MM.1S (cell line): ENCODE results near the gene TOGARAM2.

Experiments
- DNase-seq: peaks from one replicate; pipeline ENCODE4 v3.0.0-alpha.2; 2015
- H2AFZ ChIP-seq: fragments of 300-600 bp; sonication (generic); 2 replicates; pipeline ENCODE4 v1.6.0; 2016; ENCODE audit warnings: antibody characterized with exemption, low read length
- H3F3A ChIP-seq: fragments of 300-600 bp; sonication (generic); 2 replicates; pipeline ENCODE4 v1.6.1; 2016; ENCODE audit warnings: mild to moderate bottlenecking, antibody characterized with exemption, low read length, moderate library complexity, mixed read lengths; ENCODE audit not compliant: insufficient read depth
- H3K27ac ChIP-seq: fragments of 300-600 bp; sonication (generic); 2 replicates; pipeline ENCODE4 v1.5.1; 2016; ENCODE audit warnings: mild to moderate bottlenecking, low read length
- H3K27me3 ChIP-seq: fragments of 300-600 bp; sonication (generic); replicated peaks from 2 replicates; pipeline ENCODE4 v1.6.0; 2016; ENCODE audit warnings: low read length; ENCODE audit not compliant: insufficient read depth
- H3K36me3 ChIP-seq: fragments of 300-600 bp; sonication (generic); replicated peaks from 2 replicates; pipeline ENCODE4 v1.6.1; 2016; ENCODE audit warnings: mild to moderate bottlenecking, low read length, mixed read lengths; ENCODE audit not compliant: insufficient read depth
- H3K4me1 ChIP-seq: fragments of 300-600 bp; sonication (generic); 2 replicates; pipeline ENCODE4 v1.6.1; 2016; ENCODE audit warnings: low read length, mixed read lengths
- H3K4me2 ChIP-seq: fragments of 300-600 bp; sonication (generic); 2 replicates; pipeline ENCODE4 v1.6.0; 2016; ENCODE audit warnings: low read depth, low read length
- H3K4me3 ChIP-seq: fragments of 300-600 bp; sonication (generic); 2 replicates; pipeline ENCODE4 v1.5.1; 2016; ENCODE audit warnings: low read length, mixed read lengths
- H3K79me2 ChIP-seq: fragments of 300-600 bp; sonication (generic); 2 replicates; pipeline ENCODE4 v1.6.1; 2016; ENCODE audit warnings: mixed run types, low read length, mixed read lengths
- H3K9ac ChIP-seq: fragments of 300-600 bp; sonication (generic); 2 replicates; pipeline ENCODE4 v1.6.1; 2016; ENCODE audit warnings: low read length, mixed read lengths
- H3K9me2 ChIP-seq: fragments of 300-600 bp; sonication (generic); replicated peaks from 2 replicates; pipeline ENCODE4 v1.6.1; 2016; ENCODE audit warnings: mild to moderate bottlenecking, low read length, mixed read lengths; ENCODE audit not compliant: insufficient read depth
- H3K9me3 ChIP-seq: fragments of 300-600 bp; sonication (generic); replicated peaks from 2 replicates; pipeline ENCODE4 v1.6.1; 2016; ENCODE audit warnings: mild to moderate bottlenecking, low read length, mixed read lengths; ENCODE audit not compliant: insufficient read depth
- H4K20me1 ChIP-seq: fragments of 300-600 bp; sonication (generic); 2 replicates; pipeline ENCODE4 v1.6.1; 2016; ENCODE audit warnings: mild to moderate bottlenecking, low read length, moderate library complexity, mixed read lengths; ENCODE audit not compliant: insufficient read depth
- EZH2 ChIP-seq: fragments of 300-600 bp; sonication (generic); optimal IDR thresholded peaks from 2 replicates; pipeline ENCODE3; 2017; ENCODE audit warnings: low read depth, mild to moderate bottlenecking, antibody characterized with exemption, low read length, mixed read lengths
- EZH2phosphoT487 ChIP-seq: fragments of 300-600 bp; sonication (generic); IDR thresholded peaks from 2 replicates; pipeline ENCODE4 v1.6.1; 2018; ENCODE audit warnings: antibody characterized with exemption, low read length
- TF ChIP-seq, protein P1 (sequence below): fragments of 300-600 bp; sonication (generic); IDR thresholded peaks from 2 replicates; pipeline ENCODE4 v1.5.1; 2016; ENCODE audit warnings: antibody characterized with exemption, low read length, mixed read lengths

Gene TOGARAM2

DNA sequence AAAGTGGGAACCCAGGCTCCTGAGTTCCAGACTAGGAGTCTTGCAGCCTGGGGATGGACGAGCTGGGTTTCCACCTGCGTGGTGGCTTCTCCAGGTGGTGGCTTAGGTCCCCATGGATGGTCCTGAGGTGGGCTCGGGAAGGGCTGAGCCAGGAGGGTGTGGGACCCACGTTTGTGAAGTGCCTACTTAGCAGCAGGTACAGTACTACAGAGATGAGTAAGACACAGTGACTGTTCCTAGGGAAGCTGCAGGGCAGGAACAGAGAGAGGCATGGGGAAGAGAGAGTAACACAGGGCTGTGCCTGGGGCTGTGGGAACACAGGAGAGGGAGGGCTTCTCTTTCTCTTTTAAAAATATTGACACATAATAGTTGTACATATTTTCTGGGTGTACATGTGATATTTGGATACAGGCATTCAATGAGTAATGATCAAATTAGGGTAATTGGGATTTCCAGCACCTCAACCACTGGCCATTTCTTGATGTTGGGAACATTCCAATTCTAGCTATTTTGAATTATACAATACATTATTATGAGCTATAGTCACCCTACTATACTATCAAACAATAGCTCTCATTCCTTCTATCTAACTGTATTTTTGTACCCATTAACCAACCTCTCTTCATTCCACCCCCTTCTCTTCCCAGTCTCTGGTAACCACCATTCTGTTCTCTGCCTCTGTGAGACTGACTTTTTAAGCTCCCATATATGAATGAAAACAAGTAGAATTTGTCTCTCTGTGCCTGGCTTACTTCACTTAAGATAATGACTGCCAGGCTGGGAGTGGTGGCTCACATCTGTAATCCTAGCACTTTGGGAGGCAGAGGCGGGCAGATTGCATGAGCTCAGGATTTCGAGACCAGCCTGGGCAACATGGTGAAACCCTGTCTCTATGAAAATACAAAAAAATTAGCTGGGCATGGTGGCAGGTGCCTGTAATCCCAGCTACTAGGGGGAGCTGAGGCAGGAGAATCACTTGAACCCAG lies 15.0 kb downstream of the TOGARAM2 start:
- H3K9me2 ChIP-seq = no peaks in the 10 kb centered on the region
- H3K36me3 ChIP-seq = no peaks in the 10 kb centered on the region
- H3K27me3 ChIP-seq = no peaks in the 10 kb centered on the region
- TF ChIP-seq EZH2 (no peak), EZH2phosphoT487 (no peak)
- TF ChIP-seq, protein P1, sequence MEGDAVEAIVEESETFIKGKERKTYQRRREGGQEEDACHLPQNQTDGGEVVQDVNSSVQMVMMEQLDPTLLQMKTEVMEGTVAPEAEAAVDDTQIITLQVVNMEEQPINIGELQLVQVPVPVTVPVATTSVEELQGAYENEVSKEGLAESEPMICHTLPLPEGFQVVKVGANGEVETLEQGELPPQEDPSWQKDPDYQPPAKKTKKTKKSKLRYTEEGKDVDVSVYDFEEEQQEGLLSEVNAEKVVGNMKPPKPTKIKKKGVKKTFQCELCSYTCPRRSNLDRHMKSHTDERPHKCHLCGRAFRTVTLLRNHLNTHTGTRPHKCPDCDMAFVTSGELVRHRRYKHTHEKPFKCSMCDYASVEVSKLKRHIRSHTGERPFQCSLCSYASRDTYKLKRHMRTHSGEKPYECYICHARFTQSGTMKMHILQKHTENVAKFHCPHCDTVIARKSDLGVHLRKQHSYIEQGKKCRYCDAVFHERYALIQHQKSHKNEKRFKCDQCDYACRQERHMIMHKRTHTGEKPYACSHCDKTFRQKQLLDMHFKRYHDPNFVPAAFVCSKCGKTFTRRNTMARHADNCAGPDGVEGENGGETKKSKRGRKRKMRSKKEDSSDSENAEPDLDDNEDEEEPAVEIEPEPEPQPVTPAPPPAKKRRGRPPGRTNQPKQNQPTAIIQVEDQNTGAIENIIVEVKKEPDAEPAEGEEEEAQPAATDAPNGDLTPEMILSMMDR = no peak
- no peaks in the 10 kb centered on the region for H3F3A ChIP-seq
- H3K79me2 ChIP-seq = no peaks in the 10 kb centered on the region
- no peak overlapping the region for H2AFZ ChIP-seq
- H3K9ac ChIP-seq = no peak overlapping the region
- H3K4me3 ChIP-seq = no peak overlapping the region
- no peaks in the 10 kb centered on the region for H4K20me1 ChIP-seq
- H3K9me3 ChIP-seq = no peaks in the 10 kb centered on the region
- H3K4me2 ChIP-seq = no peak overlapping the region
- H3K4me1 ChIP-seq = no peaks in the 10 kb centered on the region
- no peak for DNase-seq
- no peak overlapping the region for H3K27ac ChIP-seq

DNA sequence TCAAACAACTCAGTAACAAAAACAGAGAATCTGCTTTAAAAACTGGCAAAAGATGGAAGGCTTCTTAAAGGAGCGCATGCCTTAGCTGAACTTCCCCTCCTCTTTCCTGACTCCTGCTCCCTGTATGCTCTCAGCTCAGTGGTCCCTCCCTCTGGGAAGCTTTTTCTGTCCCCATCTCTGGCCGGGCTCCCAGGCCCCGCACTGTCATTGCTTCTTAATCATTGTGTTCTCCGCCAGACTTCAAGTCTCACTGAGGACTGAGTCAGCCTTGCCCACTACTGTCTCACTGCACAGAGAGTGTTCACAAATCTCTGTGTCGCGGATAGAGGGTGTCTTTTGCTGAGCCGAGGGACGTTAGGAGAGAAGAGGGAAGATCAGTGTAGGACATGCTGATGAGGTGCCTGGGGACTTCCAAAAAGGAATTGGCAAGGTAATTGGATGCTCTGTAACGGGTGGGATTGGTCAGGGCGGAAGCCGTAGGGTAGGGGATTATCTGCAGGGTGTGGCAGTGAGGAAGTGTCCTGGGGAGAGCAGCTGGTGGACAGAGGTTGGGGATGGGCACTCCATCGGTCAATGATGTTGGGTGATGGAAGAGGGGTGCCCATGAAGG lies 16.2 kb downstream of the TOGARAM2 start:
- Histone ChIP-seq H3K27me3 (no peaks in the 10 kb centered on the region), H3F3A (no peaks in the 10 kb centered on the region), H3K27ac (no peak overlapping the region)

DNA sequence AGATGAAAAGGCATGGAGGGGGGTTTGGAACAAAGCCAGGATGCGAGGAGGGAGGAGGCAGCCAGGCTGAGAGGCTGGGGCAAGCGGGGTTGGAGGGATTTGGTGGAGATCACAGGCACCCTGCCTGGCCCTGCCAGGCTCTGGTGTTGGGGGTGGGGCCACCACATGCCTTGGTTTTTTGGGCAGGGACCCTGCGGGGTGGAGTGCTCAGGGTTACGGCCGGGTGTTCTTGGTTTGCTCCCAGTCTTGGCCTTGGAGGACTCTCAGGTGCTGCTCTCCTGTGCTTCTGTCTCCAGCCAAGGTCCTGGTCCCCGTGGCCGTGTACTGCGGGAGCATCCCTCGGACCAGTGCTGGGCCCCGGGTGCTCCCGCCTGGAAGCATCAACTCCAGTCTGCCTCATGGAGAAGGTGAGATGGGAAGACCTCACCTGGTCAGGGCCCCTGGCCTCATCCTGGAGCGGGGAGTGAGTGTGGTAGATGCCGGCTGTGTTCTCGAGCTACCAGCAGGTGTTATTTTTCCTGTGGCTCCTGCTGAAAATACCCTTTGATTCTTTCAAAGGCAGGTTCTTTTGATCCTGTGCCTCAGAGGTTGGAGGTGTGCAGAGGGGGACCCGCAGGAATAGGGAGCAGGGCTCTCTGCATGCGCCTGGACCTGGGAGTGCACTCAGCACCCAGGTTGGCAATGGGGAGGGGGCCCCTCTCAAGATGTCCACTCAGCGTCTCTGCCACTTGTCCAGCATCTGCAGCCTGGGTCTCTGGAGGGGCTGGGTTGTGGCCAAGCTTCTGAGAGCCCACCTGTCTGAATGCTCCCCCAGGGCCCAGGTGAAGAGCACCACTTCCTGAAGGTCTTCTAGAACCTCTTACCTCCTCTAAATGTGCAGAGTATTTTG lies 17.0 kb downstream of the TOGARAM2 start:
- Histone ChIP-seq H2AFZ (no peak overlapping the region), H3F3A (no peaks in the 10 kb centered on the region), H3K4me1 (no peaks in the 10 kb centered on the region), H3K4me3 (no peak overlapping the region), H3K27me3 (no peaks in the 10 kb centered on the region), H3K9me2 (no peaks in the 10 kb centered on the region), H3K36me3 (no peaks in the 10 kb centered on the region), H3K4me2 (no peak overlapping the region), H3K79me2 (no peaks in the 10 kb centered on the region), H4K20me1 (no peaks in the 10 kb centered on the region), H3K9me3 (no peaks in the 10 kb centered on the region), H3K9ac (no peak overlapping the region), H3K27ac (no peak overlapping the region)
- no peak for TF ChIP-seq EZH2
- TF ChIP-seq, protein P1 = no peak
- no peak for DNase-seq

More for the DNA sequence above, 16.2 kb downstream of the TOGARAM2 start:
- Histone ChIP-seq H3K36me3 (no peaks in the 10 kb centered on the region), H3K9ac (no peak overlapping the region), H3K9me2 (no peaks in the 10 kb centered on the region), H4K20me1 (no peaks in the 10 kb centered on the region), H2AFZ (no peak overlapping the region), H3K9me3 (no peaks in the 10 kb centered on the region), H3K4me2 (no peak overlapping the region), H3K79me2 (no peaks in the 10 kb centered on the region), H3K4me3 (no peak overlapping the region), H3K4me1 (no peaks in the 10 kb centered on the region)
- DNase-seq = no peak
- TF ChIP-seq EZH2phosphoT487 = no peak
- no peak for TF ChIP-seq EZH2
- TF ChIP-seq, protein P1 = no peak
